K562 (cell line): ENCODE data around the gene HOXD9. TPM values are rescaled to one million over a fixed set of nuclear protein-coding genes. Genes with fewer than 3 reads are reported as not detected.

Experiments used
- ATAC-seq: fragments of 200-7000 bp; cut with Tn5 transposase; 3 replicates; pipeline ENCODE4 v1.9.1; 2020; ENCODE audit warnings: moderate library complexity
- BruUV-seq: library from RNA; stranded (reverse); fragments of 400-500 nt; replicated peaks from 2 replicates; lab custom pipeline; 2021; lab: Mats Ljungman, UMichigan
- CTCF ChIA-PET: fragments of 300-600 bp; formaldehyde crosslinking; extraction: SDS; loops from one replicate; lab custom pipeline; 2021; ENCODE audit warnings: low intra/inter-chr PET ratio; lab: Yijun Ruan, JAX
- POLR2A ChIA-PET: fragments of 300-600, 350-650 bp; sonication (Branson Sonifier 250); formaldehyde crosslinking; extraction: SDS; loops from one replicate; lab custom pipeline; 2021; ENCODE audit warnings: antibody characterized with exemption, inconsistent platforms; lab: Yijun Ruan, JAX
- DNase-seq, 4 experiments: peaks; one replicate each; pipeline versions ENCODE4 v3.0.0 to v3.0.0-alpha.2; 2011 to 2018; ENCODE audit warnings: low spot score in 3 of 4, mixed read lengths in 3 of 4; ENCODE audit errors: extremely low read depth in 1 of 4
- FAIRE-seq: peaks from 2 replicates; lab custom pipeline; 2011; peaks lifted over from hg19 to GRCh38; lab: Jason Lieb, UNC
- H2AFZ ChIP-seq: 2 replicates; pipeline ENCODE4 v1.6.0; 2011; ENCODE audit warnings: low read depth, low read length, control low read depth, inconsistent platforms
- H3K27ac ChIP-seq: fragments of 200-600 bp; 3 replicates; pipeline ENCODE4 v1.8.0; 2011; ENCODE audit warnings: low read depth, mild to moderate bottlenecking, control low read depth, inconsistent platforms, low read length, moderate library complexity, mixed read lengths; ENCODE audit errors: extremely low read depth
- H3K27me3 ChIP-seq, 2 experiments: fragments of 300-600 bp in 1 of 2; 2 replicates in 1 of 2; 3 replicates in 1 of 2; pipeline versions ENCODE4 v1.6.0 to v1.8.0; 2011; ENCODE audit warnings: inconsistent platforms in 2 of 2, low read length in 2 of 2, mild to moderate bottlenecking in 1 of 2, mixed read lengths in 1 of 2, moderate library complexity in 1 of 2; ENCODE audit not compliant: control insufficient read depth in 2 of 2, insufficient read depth in 2 of 2
- H3K36me3 ChIP-seq: fragments of 300-600 bp; 3 replicates; pipeline ENCODE4 v1.8.0; 2011; ENCODE audit warnings: mild to moderate bottlenecking, low read length, inconsistent platforms; ENCODE audit not compliant: control insufficient read depth, insufficient read depth
- H3K4me1 ChIP-seq, 2 experiments: fragments of 200-600 bp in 1 of 2; replicated peaks in 1 of 2; 2 replicates in 1 of 2; 3 replicates in 1 of 2; pipeline versions ENCODE4 v1.5.1 to v1.8.0; 2011; ENCODE audit warnings: inconsistent platforms in 2 of 2, low read length in 2 of 2, mild to moderate bottlenecking in 1 of 2, mixed read lengths in 1 of 2, moderate library complexity in 1 of 2; ENCODE audit not compliant: control insufficient read depth in 2 of 2, insufficient read depth in 2 of 2
- H3K4me2 ChIP-seq: 2 replicates; pipeline ENCODE4 v1.6.1; 2011; ENCODE audit warnings: low read length, control low read depth, inconsistent platforms, mixed read lengths; ENCODE audit not compliant: insufficient read depth
- H3K4me3 ChIP-seq: fragments of 200-600 bp; sonication (generic), shearing (Covaris generic); 2 replicates; pipeline ENCODE4 v1.5.1; 2016; ENCODE audit warnings: control low read depth, inconsistent platforms
- H3K79me2 ChIP-seq: fragments of 200-600 bp; 3 replicates; pipeline ENCODE4 v1.8.0; 2011; ENCODE audit warnings: low read length, inconsistent platforms; ENCODE audit not compliant: control insufficient read depth, insufficient read depth
- H3K9ac ChIP-seq, 2 experiments: 2 replicates each; pipeline versions ENCODE4 v1.6.0 to v1.6.1; 2011; ENCODE audit warnings: low read depth in 2 of 2, low read length in 2 of 2, control low read depth in 1 of 2, inconsistent platforms in 1 of 2, mild to moderate bottlenecking in 1 of 2, mixed read lengths in 1 of 2; ENCODE audit not compliant: insufficient read depth in 1 of 2
- H3K9me1 ChIP-seq: one replicate; pipeline ENCODE4 v1.6.0; 2011; ENCODE audit warnings: inconsistent platforms, mild to moderate bottlenecking, low read length, moderate library complexity; ENCODE audit not compliant: control insufficient read depth, insufficient read depth
- H3K9me3 ChIP-seq: replicated peaks from 2 replicates; pipeline ENCODE4 v1.5.1; 2011; ENCODE audit warnings: low read depth, low read length, inconsistent platforms; ENCODE audit not compliant: control insufficient read depth, insufficient read depth
- H4K20me1 ChIP-seq: replicated peaks from 2 replicates; pipeline ENCODE4 v1.6.1; 2011; ENCODE audit warnings: low read length, inconsistent platforms, mixed read lengths; ENCODE audit not compliant: control insufficient read depth, insufficient read depth
- CEBPZ ChIP-seq: fragments of 150-350 bp; IDR thresholded peaks from 2 replicates; pipeline ENCODE4 v1.6.1; 2014; ENCODE audit warnings: low read depth, mild to moderate bottlenecking, low read length, borderline replicate concordance
- CREB1 ChIP-seq, 2 experiments: sonication (generic) in 1 of 2; formaldehyde crosslinking in 1 of 2; IDR thresholded peaks; 2 replicates each; pipeline versions ENCODE4 v1.6.1 to v1.8.0; 2012 to 2022; ENCODE audit warnings: inconsistent platforms in 1 of 2, mild to moderate bottlenecking in 1 of 2, missing genetic modification reagents in 1 of 2, moderate library complexity in 1 of 2
- GTF3C2 ChIP-seq: IDR thresholded peaks from 3 replicates; pipeline ENCODE4 v1.6.1; 2011; ENCODE audit warnings: borderline replicate concordance, mild to moderate bottlenecking, moderate library complexity; ENCODE audit not compliant: insufficient read length; ENCODE audit errors: extremely low read depth
- NCOA1 ChIP-seq: fragments of 450-650 bp; IDR thresholded peaks from 2 replicates; pipeline ENCODE4 v1.6.1; 2016; ENCODE audit warnings: low read depth
- RBM14 ChIP-seq: fragments of 200-400 bp; formaldehyde crosslinking; IDR thresholded peaks from 2 replicates; pipeline ENCODE4 v1.6.1; 2018; ENCODE audit warnings: low read depth, mild to moderate bottlenecking, low read length, moderate library complexity, borderline replicate concordance; ENCODE audit not compliant: insufficient read depth
- RBM22 ChIP-seq: fragments of 200-400 bp; formaldehyde crosslinking; IDR thresholded peaks from 2 replicates; pipeline ENCODE4 v1.6.1; 2018; ENCODE audit warnings: low read length, low read depth; ENCODE audit not compliant: poor library complexity, severe bottlenecking
- SNIP1 ChIP-seq: fragments of 450-650 bp; IDR thresholded peaks from 2 replicates; pipeline ENCODE4 v1.7.1; 2017; ENCODE audit warnings: low read depth, mild to moderate bottlenecking
- U2AF2 ChIP-seq: fragments of 200-400 bp; formaldehyde crosslinking; optimal IDR thresholded peaks from 2 replicates; pipeline ENCODE3; 2017; ENCODE audit warnings: low read depth, mild to moderate bottlenecking, low read length
- ZC3H11A ChIP-seq: IDR thresholded peaks from 2 replicates; pipeline ENCODE4 v1.6.1; 2012; ENCODE audit warnings: low read depth, low read length, improper control_type of control experiment
- WGBS: fragments of 100-300 bp; shearing (Covaris generic); methylation state at CpG from one replicate; pipeline ENCODE4 v1.1.6; 2016; ENCODE audit warnings: low coverage, mixed read lengths; ENCODE audit not compliant: insufficient coverage; ENCODE audit errors: missing lambda C conversion rate; 5-methylcytosine and 5-hydroxymethylcytosine counted together
- in situ Hi-C: fragments of 300-500 bp; cut with MboI; formaldehyde crosslinking; loops from 4 replicates; pipeline ENCODE4 v1.15.0; 2018; ENCODE audit warnings: inconsistent platforms, mixed read lengths
- intact Hi-C: fragments of 100-400 bp; cut with micrococcal nuclease; formaldehyde crosslinking; loops from 2 replicates; pipeline ENCODE4 v1.14.2; 2022
- polyA plus RNA-seq, 8 experiments: library from polyadenylated mRNA; depleted of rRNA in 4 of 8; stranded (reverse) in 5 of 8; unstranded in 3 of 8; fragments of >200 nt; fragmentation: Nextera tagmentation in 2 of 8; fragmentation: Illumina TruSeq in 1 of 8; extraction: Ambion mirVana in 2 of 8; extraction: Trizol in 1 of 8; gene quantifications; 2 replicates each; pipeline versions ENCODE4 v1.2.1 to v1.2.3, GENCODE V29; 2011 to 2014; ENCODE audit warnings: inconsistent platforms in 1 of 8, missing spikeins in 1 of 8
- total RNA-seq, 7 experiments: library from RNA; depleted of rRNA in 6 of 7; stranded (reverse); fragments of >200 nt in 6 of 7; fragmentation: Illumina TruSeq in 2 of 7; extraction: Trizol in 2 of 7; gene quantifications; 2 replicates each; pipeline versions ENCODE4 v1.2.1 to v1.2.3, GENCODE V29; 2011 to 2021; ENCODE audit warnings: low replicate concordance in 1 of 7

Gene HOXD9
- total and polyA plus RNA-seq, 9 of the 15 experiments (the other 6 are each of a cell fraction or from before 2014, with no cell fraction given): not detected

- TF ChIP-seq U2AF2: no peak
- TF ChIP-seq SNIP1: no peak
- TF ChIP-seq CREB1 (IDR thresholded peaks at IDR 0.05): no peak
- TF ChIP-seq CREB1 (CRISPR knock-in tag; IDR thresholded peaks at IDR 0.05): no peak
- no peak for TF ChIP-seq NCOA1
- TF ChIP-seq ZC3H11A: no peak
These were observed 9.9 kb upstream of the HOXD9 start (continued) for GRCh38 chr2:176112375-176113302.

- Histone ChIP-seq H3K27ac (no peak overlapping the region), H3K27me3 (peaks cover 64 to 74% of the 10 kb centered on the region in 2 experiments), H3K9me3 (no peaks in the 10 kb centered on the region), H3K9me1 (no peaks in the 10 kb centered on the region), H4K20me1 (no peaks in the 10 kb centered on the region; the same call in 1 of the 2 replicates), H3K4me2 (no peak overlapping the region), H3K36me3 (no peaks in the 10 kb centered on the region), H2AFZ (no peak overlapping the region), H3K4me3 (no peak overlapping the region), H3K79me2 (no peaks in the 10 kb centered on the region), H3K9ac (no peak overlapping the region), H3K4me1 (peaks cover 0 to 19% of the 10 kb centered on the region in 2 experiments; a peak in 1 of 5 replicates)
- CTCF ChIA-PET: no interaction called here
- DNase-seq (no peak), ATAC-seq (no peak), FAIRE-seq (no peak)
- BruUV-seq: no TSS peak
- POLR2A ChIA-PET: interaction anchor here (0.5 kb wide), 1 partner anchor 11 kb away, joined by 3 read pairs; no protein-coding TSS in a partner anchor
- 2% methylated on average over 26 of the region's 26 CpGs for WGBS
- in situ Hi-C loops (no loop called here), intact Hi-C loops (no loop called here)
- TF ChIP-seq GTF3C2: no peak
- no peak for TF ChIP-seq RBM22
- TF ChIP-seq RBM14: no peak
- no peak for TF ChIP-seq CEBPZ
These were observed 8.2 kb upstream of the HOXD9 start for GRCh38 chr2:176114120-176114929.
